Measurements from ENCODE around the gene RBMXL3. TPM values are rescaled to one million over a fixed set of nuclear protein-coding genes. Genes with fewer than 3 reads are reported as not detected.

RBMXL3 gene
- total and polyA plus RNA-seq, 4 donors = not detected

- Histone ChIP-seq H3K9ac (ENCODE audit: low read depth in 1 of 2, low read length in 2 of 2) (no peak overlapping the region), H3K4me1 (ENCODE audit: control insufficient read depth in 4 of 4, insufficient read depth in 4 of 4, low read length in 3 of 4) (no peaks in the 10 kb centered on the region), H3K36me3 (ENCODE audit: control insufficient read depth in 4 of 4, insufficient read depth in 3 of 4, low read depth in 1 of 4, low read length in 3 of 4) (no peaks in the 10 kb centered on the region), H3K4me3 (ENCODE audit: low read depth in 1 of 3, low read length in 3 of 3) (no peak overlapping the region), H3K27me3 (ENCODE audit: control insufficient read depth in 4 of 4, insufficient read depth in 4 of 4, low read length in 3 of 4) (peaks cover 0 to 4% (median 0%) of the 10 kb centered on the region in 4 donors), H3K27ac (ENCODE audit: low read depth in 1 of 2, low read length in 2 of 2) (no peak overlapping the region), H3K9me3 (ENCODE audit: control insufficient read depth in 4 of 4, low read length in 3 of 4) (no peaks in the 10 kb centered on the region)
- TF ChIP-seq ZBTB33 (IDR thresholded peaks at IDR 0.05) (no peak), GABPA (IDR thresholded peaks at IDR 0.05 in 1 of 2, conservative IDR thresholded peaks at IDR 0.05 in 1 of 2) (no peak), NR2F2 (IDR thresholded peaks at IDR 0.05) (no peak), JUND (IDR thresholded peaks at IDR 0.05) (no peak), REST (IDR thresholded peaks at IDR 0.05) (no peak), TAF1 (conservative IDR thresholded peaks at IDR 0.05) (no peak), CTCF (IDR thresholded peaks at IDR 0.05; ENCODE audit: low read depth, low read length, missing input control) (no peak), MAX (IDR thresholded peaks at IDR 0.05) (no peak), RXRA (IDR thresholded peaks at IDR 0.05) (no peak), FOXA1 (IDR thresholded peaks at IDR 0.05) (no peak), EGR1 (IDR thresholded peaks at IDR 0.05; ENCODE audit: low read depth in 2 of 2) (no peak), SP1 (IDR thresholded peaks at IDR 0.05) (no peak), ATF3 (IDR thresholded peaks at IDR 0.05) (no peak), HNF4G (IDR thresholded peaks at IDR 0.05) (no peak), FOXA2 (IDR thresholded peaks at IDR 0.05) (no peak), HNF4A (conservative IDR thresholded peaks at IDR 0.05) (no peak), YY1 (IDR thresholded peaks at IDR 0.05) (no peak), RAD21 (IDR thresholded peaks at IDR 0.05) (no peak)
- DNase-seq (ENCODE audit: low spot score) = no peak
- WGBS = 88% methylated on average over 2 of the region's 2 CpGs
Observed at GRCh38 chrX:115183980-115184379, 5.2 kb upstream of the RBMXL3 start.

Measured in liver (tissue), 9 donors.